WTC11 (cell line): ENCODE results near the gene SLC9A7. TPM values are rescaled to one million over a fixed set of nuclear protein-coding genes. Genes with fewer than 3 reads are reported as not detected.

Source experiments
- ATAC-seq: fragments of 200-7000 bp; cut with Tn5 transposase; 2 replicates; pipeline ENCODE4 v1.10.0; 2021; ENCODE audit warnings: mild to moderate bottlenecking, moderate library complexity
- CTCF ChIA-PET: fragments of 300-600 bp; sonication (Branson Sonifier 250); formaldehyde crosslinking; loops from one replicate; lab custom pipeline; 2021; ENCODE audit warnings: antibody characterized with exemption; lab: Charles Lee
- POLR2A ChIA-PET: fragments of 350-600 bp; sonication (Branson Sonifier 250); formaldehyde crosslinking; loops from one replicate; lab custom pipeline; 2021; ENCODE audit warnings: antibody characterized with exemption; lab: Charles Lee
- DNase-seq: peaks from one replicate; pipeline ENCODE4 v3.0.0; 2021; ENCODE audit warnings: low spot score
- H3K27ac Mint-ChIP-seq: 2 replicates; pipeline ENCODE4 v1.8.0; 2021; ENCODE audit warnings: mixed read lengths
- H3K27me3 Mint-ChIP-seq: 2 replicates; pipeline ENCODE4 v1.8.0; 2021; ENCODE audit warnings: low read depth, mild to moderate bottlenecking, moderate library complexity, mixed read lengths
- H3K36me3 Mint-ChIP-seq: 2 replicates; pipeline ENCODE4 v1.8.0; 2021; ENCODE audit warnings: mixed read lengths
- H3K4me1 Mint-ChIP-seq: 2 replicates; pipeline ENCODE4 v1.8.0; 2022; ENCODE audit warnings: mixed read lengths
- H3K4me3 Mint-ChIP-seq: 2 replicates; pipeline ENCODE4 v1.8.0; 2021; ENCODE audit warnings: mild to moderate bottlenecking, moderate library complexity, mixed read lengths
- H3K9me3 Mint-ChIP-seq: 2 replicates; pipeline ENCODE4 v1.8.0; 2021; ENCODE audit warnings: mixed read lengths
- AFF4 ChIP-seq: sonication (generic); formaldehyde crosslinking; IDR thresholded peaks from 2 replicates; pipeline ENCODE4 v1.8.1; 2023; ENCODE audit warnings: mild to moderate bottlenecking, missing genetic modification reagents, borderline replicate concordance
- ATF3 ChIP-seq: sonication (generic); formaldehyde crosslinking; conservative IDR thresholded peaks from 2 replicates; pipeline ENCODE4 v1.8.1; 2022; ENCODE audit warnings: mild to moderate bottlenecking, missing genetic modification reagents
- CDX4 ChIP-seq: fragments of 250-450 bp; sonication (Bioruptor Pico); IDR thresholded peaks from 2 replicates; pipeline ENCODE4 v1.9.0; 2021; ENCODE audit warnings: moderate library complexity, mild to moderate bottlenecking, inconsistent platforms, borderline replicate concordance
- CREM ChIP-seq: sonication (generic); formaldehyde crosslinking; IDR thresholded peaks from 2 replicates; pipeline ENCODE4 v1.8.1; 2022; ENCODE audit warnings: mild to moderate bottlenecking, missing genetic modification reagents, moderate library complexity
- ELF4 ChIP-seq: sonication (generic); formaldehyde crosslinking; IDR thresholded peaks from 2 replicates; pipeline ENCODE4 v1.8.1; 2022; ENCODE audit warnings: low read depth, mild to moderate bottlenecking, moderate library complexity, missing genetic modification reagents
- FOXJ3 ChIP-seq: sonication (generic); formaldehyde crosslinking; IDR thresholded peaks from 2 replicates; pipeline ENCODE4 v1.9.0; 2021; ENCODE audit warnings: missing genetic modification reagents, mild to moderate bottlenecking, borderline replicate concordance
- GABPB1 ChIP-seq: sonication (generic); formaldehyde crosslinking; IDR thresholded peaks from 2 replicates; pipeline ENCODE4 v1.8.1; 2023; ENCODE audit warnings: mild to moderate bottlenecking, missing genetic modification reagents
- IRF2 ChIP-seq: sonication (generic); formaldehyde crosslinking; IDR thresholded peaks from 2 replicates; pipeline ENCODE4 v1.8.0; 2022; ENCODE audit warnings: low read depth, missing genetic modification reagents, borderline replicate concordance
- JUN ChIP-seq: sonication (generic); formaldehyde crosslinking; IDR thresholded peaks from 2 replicates; pipeline ENCODE4 v1.8.0; 2023; ENCODE audit warnings: mild to moderate bottlenecking, missing genetic modification reagents
- MAX ChIP-seq: sonication (generic); formaldehyde crosslinking; IDR thresholded peaks from 2 replicates; pipeline ENCODE4 v1.8.0; 2022; ENCODE audit warnings: mild to moderate bottlenecking, missing genetic modification reagents
- MXD4 ChIP-seq: fragments of 250-450 bp; sonication (Bioruptor Pico); IDR thresholded peaks from 2 replicates; pipeline ENCODE4 v1.8.0; 2021; ENCODE audit warnings: mild to moderate bottlenecking, moderate library complexity, borderline replicate concordance
- PRRX2 ChIP-seq: fragments of 250-450 bp; sonication (Bioruptor Pico); IDR thresholded peaks from 2 replicates; pipeline ENCODE4 v1.8.0; 2021; ENCODE audit warnings: mild to moderate bottlenecking
- TEAD1 ChIP-seq: sonication (generic); formaldehyde crosslinking; IDR thresholded peaks from 2 replicates; pipeline ENCODE4 v1.8.0; 2022; ENCODE audit warnings: mild to moderate bottlenecking, missing genetic modification reagents
- TEAD4 ChIP-seq: sonication (generic); formaldehyde crosslinking; IDR thresholded peaks from 2 replicates; pipeline ENCODE4 v1.8.0; 2022; ENCODE audit warnings: mild to moderate bottlenecking, missing genetic modification reagents
- USF1 ChIP-seq: sonication (generic); formaldehyde crosslinking; IDR thresholded peaks from 2 replicates; pipeline ENCODE4 v1.8.0; 2022; ENCODE audit warnings: mild to moderate bottlenecking, missing genetic modification reagents
- ZBTB43 ChIP-seq: sonication (generic); formaldehyde crosslinking; IDR thresholded peaks from 2 replicates; pipeline ENCODE4 v1.8.1; 2023; ENCODE audit warnings: mild to moderate bottlenecking, missing genetic modification reagents
- ZNF121 ChIP-seq: sonication (generic); formaldehyde crosslinking; IDR thresholded peaks from 2 replicates; pipeline ENCODE4 v1.8.0; 2023; ENCODE audit warnings: missing genetic modification reagents
- ZNF232 ChIP-seq: sonication (generic); formaldehyde crosslinking; IDR thresholded peaks from 2 replicates; pipeline ENCODE4 v1.8.0; 2022; ENCODE audit warnings: mild to moderate bottlenecking, missing genetic modification reagents
- ZNF425 ChIP-seq: fragments of 250-450 bp; sonication (Bioruptor Pico); conservative IDR thresholded peaks from 2 replicates; pipeline ENCODE4 v1.9.0; 2021; ENCODE audit warnings: mild to moderate bottlenecking
- total RNA-seq: library from RNA; stranded (reverse); gene quantifications from 3 replicates; pipeline ENCODE4 v1.2.3, GENCODE V29; 2021

The SLC9A7 gene
- total RNA-seq, 1 experiment from 2014 or later, result 18.0 TPM

GRCh38 chrX:46597208-46597607 is 161.7 kb downstream of the SLC9A7 start:
- DNase-seq (no peak), ATAC-seq (no peak)
- TF ChIP-seq ZNF121 (CRISPR knock-in tag), result no peak
- TF ChIP-seq AFF4, result no peak
- no peak for TF ChIP-seq IRF2 (CRISPR knock-in tag)
- TF ChIP-seq MAX (CRISPR knock-in tag), result no peak
- no peak for TF ChIP-seq FOXJ3 (CRISPR knock-in tag)
- TF ChIP-seq ZNF232 (CRISPR knock-in tag), result no peak
- no peaks in the 10 kb centered on the region for H3K9me3 Mint-ChIP-seq
- H3K27ac Mint-ChIP-seq, result no peak overlapping the region
- H3K4me3 Mint-ChIP-seq, result no peak overlapping the region
- POLR2A ChIA-PET, result no interaction called here
- H3K36me3 Mint-ChIP-seq, result peaks cover 2% of the 10 kb centered on the region; the same call in 1 of the 2 replicates
- peaks cover 23% of the 10 kb centered on the region for H3K4me1 Mint-ChIP-seq
- H3K27me3 Mint-ChIP-seq, result no peaks in the 10 kb centered on the region
- CTCF ChIA-PET, result no interaction called here

GRCh38 chrX:46595084-46595483 is 163.8 kb downstream of the SLC9A7 start:
- DNase-seq (no peak), ATAC-seq (no peak)
- ChIA-PET POLR2A (no interaction called here), CTCF (no interaction called here)
- Mint-ChIP-seq H3K27me3 (no peaks in the 10 kb centered on the region), H3K4me3 (no peak overlapping the region), H3K27ac (peak overlapping the region; percentile 49; the same call in 1 of the 2 replicates), H3K9me3 (no peaks in the 10 kb centered on the region), H3K4me1 (peaks cover 21% of the 10 kb centered on the region), H3K36me3 (peaks cover 5% of the 10 kb centered on the region; the same call in 1 of the 2 replicates)
- TF ChIP-seq TEAD1 (CRISPR knock-in tag) (no peak), CDX4 (CRISPR knock-in tag) (no peak), ATF3 (no peak), MXD4 (CRISPR knock-in tag) (no peak), TEAD4 (CRISPR knock-in tag) (no peak), CREM (CRISPR knock-in tag) (no peak), JUN (no peak), GABPB1 (no peak), PRRX2 (no peak), ZBTB43 (CRISPR knock-in tag) (no peak), USF1 (CRISPR knock-in tag) (no peak), ELF4 (CRISPR knock-in tag) (no peak), ZNF425 (CRISPR knock-in tag) (no peak)
